Stomach smooth muscle (tissue), 2 donors: ENCODE measurements around the gene JOSD1.

ENCODE experiments used
- H3K27ac ChIP-seq: one replicate; pipeline ENCODE4 v1.7.0; 2013; ENCODE audit warnings: mild to moderate bottlenecking, low read length, inconsistent platforms
- H3K27me3 ChIP-seq, 2 donors: one replicate each; pipeline ENCODE4 v1.7.0; 2013; ENCODE audit warnings: low read length in 2 of 2; ENCODE audit not compliant: insufficient read depth in 2 of 2, control insufficient read depth in 1 of 2
- H3K36me3 ChIP-seq, 2 donors: one replicate each; pipeline ENCODE4 v1.7.0; 2013; ENCODE audit warnings: low read length in 2 of 2; ENCODE audit not compliant: control insufficient read depth in 2 of 2, insufficient read depth in 2 of 2
- H3K4me1 ChIP-seq: one replicate; pipeline ENCODE4 v1.7.0; 2013; ENCODE audit warnings: low read length; ENCODE audit not compliant: control insufficient read depth, insufficient read depth
- H3K4me3 ChIP-seq, 2 donors: one replicate each; pipeline ENCODE4 v1.7.0; 2013; ENCODE audit warnings: low read length in 2 of 2
- H3K9ac ChIP-seq, 2 donors: one replicate each; pipeline ENCODE4 v1.7.0; 2013; ENCODE audit warnings: low read length in 2 of 2, mild to moderate bottlenecking in 1 of 2
- H3K9me3 ChIP-seq, 2 donors: one replicate each; pipeline ENCODE4 v1.7.0; 2013; ENCODE audit warnings: low read length in 2 of 2; ENCODE audit not compliant: control insufficient read depth in 2 of 2
- donor health status: healthy.
- donor health status: Pancreatic carcinoma.

The JOSD1 gene

DNA sequence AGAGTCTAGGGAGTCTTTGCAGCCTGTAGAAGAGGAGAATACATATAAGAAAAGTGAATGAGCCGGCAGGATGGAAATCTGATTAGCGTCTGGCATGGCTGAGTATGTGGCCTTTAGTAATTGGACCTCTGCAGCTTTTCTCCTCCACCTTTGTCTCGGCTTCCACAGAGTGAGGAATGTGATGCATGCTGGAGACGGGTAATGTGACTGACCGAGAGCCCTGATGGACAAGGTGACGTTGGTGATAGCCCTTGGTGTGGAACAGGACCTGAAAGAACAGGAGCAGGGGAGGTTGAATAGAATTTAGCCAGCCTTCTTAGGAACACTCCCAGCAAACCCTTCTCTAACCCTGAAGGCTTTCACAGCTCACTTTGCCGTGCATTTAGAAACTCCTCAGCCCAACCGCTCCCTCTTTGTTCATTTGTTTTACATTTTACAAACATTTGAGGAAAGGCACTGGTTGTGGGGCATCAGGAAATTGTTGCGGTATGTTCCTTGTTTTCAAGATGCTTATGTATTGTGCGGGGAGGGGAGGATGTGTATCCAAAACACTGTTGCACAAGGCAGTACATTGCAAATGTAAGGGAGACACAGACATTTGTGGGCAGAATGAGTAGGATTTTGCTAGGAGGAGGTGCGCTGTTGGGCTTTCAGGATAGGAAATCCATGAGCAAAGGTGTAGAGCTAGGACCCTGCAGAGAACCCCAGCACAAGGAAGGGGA, 11.9 kb upstream of the JOSD1 start:
- Histone ChIP-seq H3K9ac (no peak overlapping the region), H3K4me1 (peaks cover 15% of the 10 kb centered on the region)

DNA sequence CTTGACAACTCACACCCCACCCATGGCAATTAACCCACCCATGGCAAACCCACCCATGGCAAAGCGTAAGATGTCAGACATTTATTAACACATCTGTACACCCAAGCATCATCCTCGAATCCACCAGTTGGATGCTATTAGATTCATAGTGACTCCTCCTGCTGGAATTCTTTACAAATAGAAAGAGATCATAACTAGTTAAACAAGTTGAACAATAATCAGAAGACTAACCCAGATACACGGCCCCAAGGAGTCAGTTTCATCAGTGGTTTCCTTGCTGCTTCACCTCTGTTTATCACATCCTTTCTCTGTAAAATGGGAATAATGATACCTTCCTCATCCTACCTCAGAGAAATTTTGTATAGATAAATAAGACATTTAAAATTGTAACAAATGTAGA, 10.1 kb upstream of the JOSD1 start:
- Histone ChIP-seq H3K27ac (no peak overlapping the region), H3K9ac (no peak overlapping the region), H3K36me3 (peaks cover 4 to 23% of the 10 kb centered on the region in 2 donors), H3K9me3 (no peaks in the 10 kb centered on the region), H3K27me3 (no peaks in the 10 kb centered on the region), H3K4me1 (peaks cover 25% of the 10 kb centered on the region), H3K4me3 (no peak overlapping the region)

More for the DNA sequence above, 11.9 kb upstream of the JOSD1 start:
- H3K36me3 ChIP-seq, result peaks cover 14 to 39% of the 10 kb centered on the region in 2 donors
- no peaks in the 10 kb centered on the region for H3K27me3 ChIP-seq
- no peak overlapping the region for H3K4me3 ChIP-seq
- H3K27ac ChIP-seq, result no peak overlapping the region
- no peaks in the 10 kb centered on the region for H3K9me3 ChIP-seq

DNA sequence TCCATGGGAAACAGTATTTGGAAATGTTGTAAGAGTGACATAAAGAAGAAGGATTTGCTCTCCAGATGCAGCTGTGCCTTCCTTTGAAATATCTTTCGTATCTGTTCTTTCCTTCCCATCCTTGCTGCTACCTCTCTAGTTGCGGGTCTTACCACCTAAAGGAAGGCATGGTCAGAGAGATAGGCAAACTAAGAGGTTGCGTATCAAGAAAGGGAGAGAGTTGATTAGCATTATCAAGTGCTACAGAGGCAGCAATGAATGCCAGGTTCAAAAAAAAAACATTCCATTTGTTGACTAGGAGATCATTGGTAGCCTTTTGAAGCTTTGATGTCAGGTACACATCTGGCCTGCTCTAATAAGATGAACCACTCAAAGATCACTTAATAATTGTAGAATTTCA, 9.6 kb upstream of the JOSD1 start:
- H3K36me3 ChIP-seq, result peaks cover 2 to 19% of the 10 kb centered on the region in 2 donors
- H3K4me3 ChIP-seq, result no peak overlapping the region
- H3K9me3 ChIP-seq, result no peaks in the 10 kb centered on the region
- no peaks in the 10 kb centered on the region for H3K27me3 ChIP-seq
- H3K4me1 ChIP-seq, result peaks cover 22% of the 10 kb centered on the region
- no peak overlapping the region for H3K9ac ChIP-seq
- no peak overlapping the region for H3K27ac ChIP-seq

DNA sequence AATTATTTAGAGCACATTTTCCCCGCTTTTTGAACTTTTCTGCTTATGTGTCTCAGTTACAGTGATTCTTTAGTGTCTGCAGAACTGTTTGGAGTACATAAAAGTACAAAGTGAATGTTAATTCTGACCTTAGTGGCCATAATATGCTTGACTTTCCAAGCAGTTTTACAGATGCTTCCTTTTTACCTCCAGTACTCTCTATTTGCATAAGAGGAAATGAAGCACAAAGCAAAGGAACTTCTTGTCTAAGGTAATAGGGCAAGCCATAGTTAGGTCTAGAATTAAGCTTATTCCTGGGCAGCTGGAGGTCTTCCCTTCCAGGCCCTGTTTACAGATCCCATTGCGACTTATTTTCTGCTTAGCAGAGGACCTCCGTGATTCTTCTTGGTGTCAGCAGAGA, 8.6 kb upstream of the JOSD1 start:
- no peak overlapping the region for H3K27ac ChIP-seq
- no peak overlapping the region for H3K4me3 ChIP-seq
- no peaks in the 10 kb centered on the region for H3K9me3 ChIP-seq
- H3K4me1 ChIP-seq, result peaks cover 27% of the 10 kb centered on the region
- H3K36me3 ChIP-seq, result peaks cover 2 to 16% of the 10 kb centered on the region in 2 donors
- H3K27me3 ChIP-seq, result no peaks in the 10 kb centered on the region
- H3K9ac ChIP-seq, result no peak overlapping the region

DNA sequence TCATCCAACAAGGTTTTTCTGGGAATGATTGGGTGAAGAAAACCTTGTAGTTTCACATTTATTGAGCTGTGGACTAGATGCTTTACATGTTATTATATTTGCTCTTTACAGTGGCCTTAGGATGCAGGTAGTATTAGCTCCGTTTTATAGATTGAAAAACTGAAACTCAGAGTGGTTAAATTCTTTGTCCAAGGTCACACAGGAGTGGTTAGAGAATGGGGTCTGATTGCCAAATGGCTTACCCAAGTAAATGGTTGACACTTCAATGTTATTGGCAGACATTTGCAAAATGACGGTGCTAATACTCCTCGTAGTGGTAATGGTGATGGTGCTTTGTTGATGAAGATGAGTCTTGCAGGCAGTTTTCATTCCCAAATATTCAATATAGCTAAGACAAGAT, 7.2 kb upstream of the JOSD1 start:
- H3K27me3 ChIP-seq, result no peaks in the 10 kb centered on the region
- no peaks in the 10 kb centered on the region for H3K9me3 ChIP-seq
- H3K4me1 ChIP-seq, result peaks cover 27% of the 10 kb centered on the region
- peak overlapping the region in 1 of 2 donors; percentile 84 for H3K4me3 ChIP-seq
- H3K9ac ChIP-seq, result no peak overlapping the region
- no peak overlapping the region for H3K27ac ChIP-seq
- H3K36me3 ChIP-seq, result peaks cover 2 to 16% of the 10 kb centered on the region in 2 donors

DNA sequence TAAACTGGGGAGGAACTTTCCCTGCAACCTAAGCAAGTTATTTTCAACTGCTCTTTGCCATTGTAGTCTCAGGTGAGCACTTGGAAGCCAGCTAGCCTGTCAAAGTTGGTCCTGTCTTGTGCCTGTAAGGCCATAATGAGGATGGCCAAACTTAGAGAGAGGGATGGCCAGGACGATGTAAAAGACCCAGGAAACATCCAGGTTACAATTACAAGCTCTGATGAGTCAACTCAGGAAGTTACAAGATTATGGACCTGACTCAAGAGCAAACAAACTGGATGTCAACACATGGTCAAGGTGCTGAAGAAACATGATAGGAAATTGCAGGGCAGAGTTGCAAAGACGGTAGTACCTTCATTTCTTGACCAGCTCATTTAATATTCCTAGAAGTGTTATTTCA, 6.6 kb upstream of the JOSD1 start:
- H3K9ac ChIP-seq, result no peak overlapping the region
- H3K27me3 ChIP-seq, result no peaks in the 10 kb centered on the region
- H3K27ac ChIP-seq, result no peak overlapping the region
- peak overlapping the region; percentile 84 to 85 for H3K4me3 ChIP-seq
- H3K4me1 ChIP-seq, result peaks cover 27% of the 10 kb centered on the region
- peaks cover 2 to 14% of the 10 kb centered on the region in 2 donors for H3K36me3 ChIP-seq
- no peaks in the 10 kb centered on the region for H3K9me3 ChIP-seq

DNA sequence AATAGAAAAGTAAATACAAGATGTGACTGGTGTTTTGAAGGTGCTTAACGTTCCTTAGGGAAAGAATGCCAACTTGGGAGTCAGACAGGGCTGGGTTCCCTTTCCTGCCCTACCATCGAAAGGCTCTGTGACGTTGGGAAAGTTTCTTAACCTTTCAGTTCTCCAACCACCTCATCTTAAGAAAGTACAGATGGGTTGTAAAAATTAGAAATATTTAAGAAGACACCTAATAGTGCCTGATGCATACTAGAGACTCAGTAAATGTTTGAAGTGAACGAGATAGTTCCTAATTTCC, 6.1 kb upstream of the JOSD1 start:
- H3K4me1 ChIP-seq, result peaks cover 27% of the 10 kb centered on the region
- peak overlapping the region; percentile 90 for H3K27ac ChIP-seq
- H3K9ac ChIP-seq, result peak overlapping the region; percentile 84 to 89
- H3K36me3 ChIP-seq, result peaks cover 2 to 11% of the 10 kb centered on the region in 2 donors
- H3K4me3 ChIP-seq, result peak overlapping the region; percentile 84 to 85
- H3K9me3 ChIP-seq, result no peaks in the 10 kb centered on the region
- H3K27me3 ChIP-seq, result no peaks in the 10 kb centered on the region

DNA sequence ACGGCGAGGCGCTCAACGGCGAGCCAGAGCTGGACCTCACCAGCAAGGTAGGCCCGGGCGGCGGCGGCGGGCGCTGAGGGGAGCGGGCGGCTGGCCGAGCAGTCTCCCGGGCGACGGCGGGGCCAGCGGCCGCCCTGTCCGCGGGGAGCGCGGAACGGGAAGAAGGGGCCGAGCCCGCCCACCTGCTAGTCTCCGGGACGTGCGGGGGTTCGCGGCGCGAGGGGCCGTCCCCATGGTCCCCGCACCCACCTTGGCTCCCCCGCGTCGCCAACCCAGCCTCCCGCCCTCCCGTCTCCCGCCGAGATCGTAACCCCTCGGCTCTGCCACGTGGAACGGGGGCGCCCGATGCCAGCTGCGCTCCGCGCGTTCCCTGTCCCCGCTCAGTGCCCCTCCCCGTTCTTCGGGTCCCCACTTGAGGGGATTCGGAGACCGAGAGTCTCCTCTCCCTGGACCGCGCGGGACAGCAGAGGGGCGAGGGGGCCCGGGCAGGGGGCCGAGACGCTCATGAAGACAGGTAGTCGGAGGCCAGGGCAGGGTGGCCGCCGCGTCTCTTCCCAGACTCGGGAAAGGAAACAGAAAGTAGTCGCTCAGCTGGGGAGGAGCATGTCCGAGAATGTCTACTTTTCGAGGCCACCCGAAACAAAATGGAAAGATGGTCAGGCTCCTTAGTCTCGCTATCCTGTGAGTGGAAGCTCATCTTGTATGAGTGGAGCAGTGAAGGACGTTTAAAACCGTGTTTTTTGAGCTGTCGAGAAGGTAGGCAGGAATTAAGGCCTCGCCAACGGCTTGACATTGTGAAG, 5.6 kb upstream of the JOSD1 start:
- Histone ChIP-seq H3K4me1 (peaks cover 32% of the 10 kb centered on the region), H3K9me3 (no peaks in the 10 kb centered on the region), H3K27me3 (no peaks in the 10 kb centered on the region), H3K4me3 (peak overlapping the region; percentile 84 to 85), H3K36me3 (peaks cover 2 to 11% of the 10 kb centered on the region in 2 donors), H3K9ac (peak overlapping the region; percentile 84 to 89), H3K27ac (peak overlapping the region; percentile 90)

DNA sequence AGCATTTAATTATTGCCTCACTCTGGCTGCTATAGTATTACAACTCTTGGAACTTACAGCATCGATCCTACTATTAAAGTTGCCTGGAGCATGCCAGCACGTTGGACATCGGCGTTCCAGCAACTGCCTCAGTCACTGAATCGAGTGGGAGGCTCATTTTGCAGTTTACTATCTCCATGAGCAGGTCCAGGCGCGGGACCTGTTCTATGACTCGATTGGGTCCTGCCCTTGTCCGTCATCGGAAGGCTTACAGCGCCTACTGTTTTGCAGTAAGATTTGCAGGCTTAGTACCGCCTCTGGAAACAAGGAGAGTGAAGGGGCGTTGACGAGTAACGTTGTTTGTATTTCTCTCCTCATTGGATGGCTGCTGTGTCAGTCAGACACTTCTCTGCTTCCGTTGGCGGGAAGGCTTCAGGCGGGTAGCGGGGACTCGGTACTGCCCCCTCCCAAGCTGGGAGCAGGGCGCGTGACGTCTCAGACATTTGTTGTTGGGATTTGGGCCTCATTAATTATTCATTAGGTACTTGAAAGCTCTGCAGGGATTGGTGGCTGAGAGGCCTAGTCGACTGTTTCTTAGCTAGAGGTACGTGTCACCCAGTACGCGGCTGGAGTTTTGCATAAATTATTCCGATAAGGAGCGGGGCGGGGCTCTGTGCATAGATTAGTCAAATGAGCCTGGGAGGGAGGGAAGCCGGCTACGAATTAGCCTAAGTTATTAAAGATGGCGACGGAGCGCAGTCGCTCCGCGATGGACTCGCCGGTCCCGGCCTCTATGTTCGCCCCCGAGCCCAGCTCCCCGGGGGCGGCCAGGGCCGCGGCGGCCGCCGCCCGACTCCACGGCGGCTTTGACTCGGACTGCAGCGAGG, 4.7 kb upstream of the JOSD1 start, which contains the start of gene GTPBP1:
TSS of gene GTPBP1 (plus strand) at position 710 of the 866 bp plus-strand sequence. CDS start at position 722, 12 bp downstream.
- Histone ChIP-seq H3K9me3 (no peaks in the 10 kb centered on the region), H3K27me3 (no peaks in the 10 kb centered on the region), H3K4me3 (peak within 1 kb of the TSS; percentile 84 to 85), H3K36me3 (peaks cover 2 to 11% of the 10 kb centered on the region in 2 donors), H3K9ac (peak within 1 kb of the TSS; percentile 84 to 89), H3K27ac (peak within 1 kb of the TSS; percentile 90), H3K4me1 (peaks cover 37% of the 10 kb centered on the region)

DNA sequence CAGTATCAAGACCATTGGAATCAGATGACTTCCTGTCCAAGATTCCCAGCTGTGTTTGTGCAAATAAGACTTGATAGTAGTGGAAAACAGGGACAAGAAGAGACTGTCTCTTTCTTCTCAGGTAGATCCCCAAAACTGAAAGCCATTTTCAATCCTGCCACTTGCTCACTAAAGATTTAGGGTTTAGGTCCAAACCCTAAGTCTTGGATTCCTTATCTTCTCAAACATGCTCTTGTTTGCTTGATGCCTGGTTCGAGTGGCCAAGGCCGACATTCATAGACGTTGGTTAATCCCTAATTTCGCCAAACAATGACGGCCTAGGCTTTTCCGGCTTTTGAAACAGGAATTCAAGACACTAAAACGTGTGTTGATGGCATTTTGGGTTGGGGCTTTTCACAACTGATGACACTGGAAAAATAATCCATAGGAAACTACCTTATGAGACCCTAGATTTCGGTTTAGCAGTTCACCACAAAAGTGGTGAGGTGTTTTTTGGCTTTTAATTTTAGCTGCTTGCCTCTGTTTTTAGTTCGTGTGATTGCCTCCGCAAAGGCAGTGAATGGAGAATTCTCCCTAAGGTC, 4.0 kb upstream of the JOSD1 start:
- Histone ChIP-seq H3K36me3 (peaks cover 2 to 5% of the 10 kb centered on the region in 2 donors), H3K27ac (peak overlapping the region; percentile 80), H3K4me1 (peaks cover 41% of the 10 kb centered on the region), H3K9ac (peak overlapping the region; percentile 2 to 7), H3K27me3 (no peaks in the 10 kb centered on the region), H3K9me3 (no peaks in the 10 kb centered on the region), H3K4me3 (peak overlapping the region; percentile 54 to 85)
